Neural progenitor cell (in vitro differentiated cells): Measurements from ENCODE around the gene PRUNE2.

Experiments used
- EZH2 ChIP-seq: fragments of 200-600 bp; sonication (generic); IDR thresholded peaks from 2 replicates; pipeline ENCODE4 v1.6.1; 2017; ENCODE audit warnings: antibody characterized with exemption, mild to moderate bottlenecking, moderate library complexity
- TF ChIP-seq, protein P1 (sequence below): fragments of 200-600 bp; sonication (generic); IDR thresholded peaks from 2 replicates; pipeline ENCODE4 v1.5.1; 2017; ENCODE audit warnings: antibody characterized with exemption, mild to moderate bottlenecking

DNA sequence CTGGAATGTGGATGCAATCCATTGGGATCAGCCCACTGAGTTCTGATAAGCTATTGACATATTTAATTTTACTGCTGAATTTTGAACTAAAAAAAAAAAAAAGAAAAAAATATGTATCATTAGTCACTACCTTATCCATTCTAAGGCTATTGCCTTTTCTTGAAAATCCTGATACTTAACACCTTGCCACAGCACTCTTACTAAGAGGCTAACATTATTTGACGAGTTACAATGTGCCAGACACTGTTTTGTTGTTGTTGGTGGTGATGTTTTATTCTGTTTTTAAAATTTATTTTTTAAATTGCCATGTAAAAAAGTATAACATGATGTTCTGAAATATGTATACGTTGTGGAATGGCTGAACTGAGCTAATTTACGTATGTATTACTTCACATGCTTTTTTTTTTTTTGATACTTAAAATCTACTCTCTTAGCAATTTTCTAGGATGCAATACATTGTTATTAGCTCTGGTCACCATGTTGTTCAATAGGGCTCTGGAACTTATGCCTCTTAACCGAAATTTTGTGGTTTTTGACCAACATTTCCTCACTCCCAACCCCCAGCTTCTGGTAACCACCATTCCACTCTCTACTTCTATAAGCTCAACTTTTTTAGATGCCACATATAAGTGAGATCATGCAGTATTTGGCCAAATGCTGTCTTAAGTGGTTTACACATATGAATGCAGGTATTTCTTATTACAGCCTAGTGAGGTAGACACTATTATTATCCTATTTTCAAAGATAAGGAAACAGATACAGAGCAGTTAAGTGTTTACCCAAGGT is 276.5 kb downstream of the PRUNE2 start:
- TF ChIP-seq, protein P1, sequence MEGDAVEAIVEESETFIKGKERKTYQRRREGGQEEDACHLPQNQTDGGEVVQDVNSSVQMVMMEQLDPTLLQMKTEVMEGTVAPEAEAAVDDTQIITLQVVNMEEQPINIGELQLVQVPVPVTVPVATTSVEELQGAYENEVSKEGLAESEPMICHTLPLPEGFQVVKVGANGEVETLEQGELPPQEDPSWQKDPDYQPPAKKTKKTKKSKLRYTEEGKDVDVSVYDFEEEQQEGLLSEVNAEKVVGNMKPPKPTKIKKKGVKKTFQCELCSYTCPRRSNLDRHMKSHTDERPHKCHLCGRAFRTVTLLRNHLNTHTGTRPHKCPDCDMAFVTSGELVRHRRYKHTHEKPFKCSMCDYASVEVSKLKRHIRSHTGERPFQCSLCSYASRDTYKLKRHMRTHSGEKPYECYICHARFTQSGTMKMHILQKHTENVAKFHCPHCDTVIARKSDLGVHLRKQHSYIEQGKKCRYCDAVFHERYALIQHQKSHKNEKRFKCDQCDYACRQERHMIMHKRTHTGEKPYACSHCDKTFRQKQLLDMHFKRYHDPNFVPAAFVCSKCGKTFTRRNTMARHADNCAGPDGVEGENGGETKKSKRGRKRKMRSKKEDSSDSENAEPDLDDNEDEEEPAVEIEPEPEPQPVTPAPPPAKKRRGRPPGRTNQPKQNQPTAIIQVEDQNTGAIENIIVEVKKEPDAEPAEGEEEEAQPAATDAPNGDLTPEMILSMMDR = no peak
- no peak for TF ChIP-seq EZH2
